Panc1 (cell line): ENCODE measurements around the gene BST2. TPM values are rescaled to one million over a fixed set of nuclear protein-coding genes. Genes with fewer than 3 reads are reported as not detected.

ENCODE experiments used
- ATAC-seq: fragments of 200-7000 bp; cut with Tn5 transposase; 2 replicates; pipeline ENCODE4 v1.9.1; 2020; ENCODE audit warnings: mild to moderate bottlenecking, moderate library complexity
- BruUV-seq: library from RNA; stranded (reverse); fragments of 400-500 nt; replicated peaks from 2 replicates; lab custom pipeline; 2021; lab: Mats Ljungman, UMichigan
- CTCF ChIA-PET: fragments of 300-600 bp; sonication (Branson Sonifier 250); formaldehyde crosslinking; loops from one replicate; lab custom pipeline; 2022; ENCODE audit warnings: antibody characterized with exemption; lab: Charles Lee
- POLR2A ChIA-PET: fragments of 300-600 bp; sonication (Branson Sonifier 250); formaldehyde crosslinking; loops from one replicate; lab custom pipeline; 2022; ENCODE audit warnings: antibody characterized with exemption; lab: Charles Lee
- DNase-seq: peaks from one replicate; pipeline ENCODE4 v3.0.0-alpha.2; 2010; ENCODE audit warnings: low read depth, low spot score
- H3K27ac ChIP-seq: 2 replicates; pipeline ENCODE4 v1.5.1; 2011; ENCODE audit warnings: mild to moderate bottlenecking, low read length, inconsistent platforms
- H3K27me3 ChIP-seq: fragments of 200-500 bp; sonication (Bioruptor generic); 2 replicates; pipeline ENCODE4 v1.6.0; 2014; ENCODE audit warnings: low read length, inconsistent platforms; ENCODE audit not compliant: control insufficient read depth, insufficient read depth
- H3K36me3 ChIP-seq: fragments of 200-500 bp; sonication (Bioruptor generic); 2 replicates; pipeline ENCODE4 v1.5.1; 2014; ENCODE audit warnings: inconsistent platforms, mild to moderate bottlenecking, low read length, moderate library complexity; ENCODE audit not compliant: control insufficient read depth, insufficient read depth
- H3K4me1 ChIP-seq: 2 replicates; pipeline ENCODE4 v1.5.1; 2011; ENCODE audit warnings: inconsistent platforms, mild to moderate bottlenecking, low read length, moderate library complexity; ENCODE audit not compliant: control insufficient read depth, insufficient read depth
- H3K4me3 ChIP-seq, 2 experiments: 2 replicates each; pipeline ENCODE4 v1.5.1; 2011 to 2012; ENCODE audit warnings: low read depth in 2 of 2, low read length in 2 of 2, mild to moderate bottlenecking in 2 of 2, inconsistent platforms in 1 of 2, moderate library complexity in 1 of 2
- H3K9me3 ChIP-seq: fragments of 200-500 bp; sonication (Bioruptor generic); 2 replicates; pipeline ENCODE4 v1.5.1; 2014; ENCODE audit warnings: low read depth, mild to moderate bottlenecking, inconsistent platforms, low read length, moderate library complexity; ENCODE audit not compliant: control insufficient read depth, insufficient read depth
- CTCF ChIP-seq: fragments of 450-650 bp; IDR thresholded peaks from 2 replicates; pipeline ENCODE4 v1.5.1; 2017; ENCODE audit warnings: mild to moderate bottlenecking
- POLR2AphosphoS5 ChIP-seq: IDR thresholded peaks from 2 replicates; pipeline ENCODE4 v1.6.1; 2012; ENCODE audit warnings: mild to moderate bottlenecking, low read depth, low read length, moderate library complexity
- REST ChIP-seq, 2 experiments: IDR thresholded peaks; 2 replicates each; pipeline ENCODE4 v1.6.1; 2011 to 2012; ENCODE audit warnings: low read depth in 2 of 2, control low read depth in 1 of 2, low read length in 1 of 2, mild to moderate bottlenecking in 1 of 2, moderate library complexity in 1 of 2; ENCODE audit not compliant: insufficient read depth in 1 of 2
- SIN3A ChIP-seq: IDR thresholded peaks from 2 replicates; pipeline ENCODE4 v1.6.1; 2012; ENCODE audit warnings: low read depth, mild to moderate bottlenecking, low read length, moderate library complexity, borderline replicate concordance; ENCODE audit not compliant: insufficient read depth
- TCF7L2 ChIP-seq: IDR thresholded peaks from 2 replicates; pipeline ENCODE4 v1.6.1; 2011; ENCODE audit warnings: mild to moderate bottlenecking, low read depth, low read length, inconsistent platforms
- in situ Hi-C: cut with HindIII; loops from 2 replicates; pipeline ENCODE4 v1.10.0; 2016; ENCODE audit warnings: low sequenced_read_pairs, low pct_unique_long_range_greater_than_20kb
- intact Hi-C: fragments of 100-400 bp; cut with micrococcal nuclease; formaldehyde crosslinking; loops from one replicate; pipeline ENCODE4 v1.10.0; 2022; ENCODE audit not compliant: unreplicated experiment
- total RNA-seq: library from RNA; stranded (reverse); gene quantifications from one replicate; pipeline ENCODE4 v1.2.1, GENCODE V29; 2021; ENCODE audit not compliant: unreplicated experiment

BST2 gene
- total RNA-seq, 1 experiment from 2014 or later: 11.8 TPM

- CTCF ChIA-PET: interaction anchor here (0.6 to 0.7 kb wide), 2 partner anchors 32 to 160 kb away, joined by 4 to 8 read pairs; no protein-coding TSS in a partner anchor
- POLR2A ChIA-PET: no interaction called here
- ATAC-seq: peak; percentile 83
Measured at GRCh38 chr19:17448131-17448967, 42.9 kb upstream of the BST2 start, which contains the start of gene TMEM221. TSS of gene TMEM221 (minus strand) at chr19:17448668. CDS start at chr19:17448462, 206 bp downstream.

More at GRCh38 chr19:17448131-17448967, 42.9 kb upstream of the BST2 start, which contains the start of gene TMEM221:
- BruUV-seq: no TSS peak
- no peaks in the 10 kb centered on the region for H3K27me3 ChIP-seq
- no peak for DNase-seq
- no peak within 1 kb of the TSS for H3K27ac ChIP-seq
- intact Hi-C loops (no loop called here), in situ Hi-C loops (no loop called here)
- TF ChIP-seq POLR2AphosphoS5: no peak
- no peak for TF ChIP-seq TCF7L2
- peak; percentile 80 for TF ChIP-seq CTCF
- TF ChIP-seq REST (IDR thresholded peaks at IDR 0.05; ENCODE audit: insufficient read depth in 1 of 2, low read depth in 2 of 2, low read length in 1 of 2): no peak
- no peak for TF ChIP-seq SIN3A
- H3K36me3 ChIP-seq: no peaks in the 10 kb centered on the region
- H3K4me1 ChIP-seq: no peaks in the 10 kb centered on the region
- no peaks in the 10 kb centered on the region for H3K9me3 ChIP-seq
- H3K4me3 ChIP-seq: peak within 1 kb of the TSS; percentile 36 to 39
